Activated CD4-positive, alpha-beta T cell treated with anti-CD3 and anti-CD28 coated beads for 4 hours (primary cell): ENCODE measurements around the gene FOXK2.
"Not testable (repeated sequence)": the region's sequence is repeated elsewhere in the genome, so short reads cannot be mapped to it uniquely, and the experiment has no call there.

ENCODE experiments used
- DNase-seq, 2 donors: peaks; one replicate each; pipeline ENCODE4 v3.0.0-alpha.2; 2020

Gene FOXK2

DNA sequence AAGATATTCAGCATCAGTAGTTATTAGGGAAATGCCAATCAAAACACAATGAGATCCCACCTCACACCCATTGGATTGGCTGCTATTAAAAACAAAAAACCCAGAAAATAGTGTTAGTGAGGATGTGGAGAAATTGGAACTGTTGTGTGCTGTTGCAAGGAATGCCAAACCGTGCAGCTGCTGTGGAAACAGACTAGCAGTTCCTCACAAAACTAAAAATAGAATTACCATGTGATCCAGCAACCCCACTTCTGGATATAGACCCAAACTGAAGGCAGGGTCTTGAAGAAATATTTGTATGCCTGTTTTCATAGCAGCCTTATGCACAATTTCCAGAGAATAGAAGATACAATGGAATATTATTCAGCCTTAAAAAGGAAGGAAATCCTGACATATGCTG, 46.0 kb downstream of the FOXK2 start:
- no peak for DNase-seq

DNA sequence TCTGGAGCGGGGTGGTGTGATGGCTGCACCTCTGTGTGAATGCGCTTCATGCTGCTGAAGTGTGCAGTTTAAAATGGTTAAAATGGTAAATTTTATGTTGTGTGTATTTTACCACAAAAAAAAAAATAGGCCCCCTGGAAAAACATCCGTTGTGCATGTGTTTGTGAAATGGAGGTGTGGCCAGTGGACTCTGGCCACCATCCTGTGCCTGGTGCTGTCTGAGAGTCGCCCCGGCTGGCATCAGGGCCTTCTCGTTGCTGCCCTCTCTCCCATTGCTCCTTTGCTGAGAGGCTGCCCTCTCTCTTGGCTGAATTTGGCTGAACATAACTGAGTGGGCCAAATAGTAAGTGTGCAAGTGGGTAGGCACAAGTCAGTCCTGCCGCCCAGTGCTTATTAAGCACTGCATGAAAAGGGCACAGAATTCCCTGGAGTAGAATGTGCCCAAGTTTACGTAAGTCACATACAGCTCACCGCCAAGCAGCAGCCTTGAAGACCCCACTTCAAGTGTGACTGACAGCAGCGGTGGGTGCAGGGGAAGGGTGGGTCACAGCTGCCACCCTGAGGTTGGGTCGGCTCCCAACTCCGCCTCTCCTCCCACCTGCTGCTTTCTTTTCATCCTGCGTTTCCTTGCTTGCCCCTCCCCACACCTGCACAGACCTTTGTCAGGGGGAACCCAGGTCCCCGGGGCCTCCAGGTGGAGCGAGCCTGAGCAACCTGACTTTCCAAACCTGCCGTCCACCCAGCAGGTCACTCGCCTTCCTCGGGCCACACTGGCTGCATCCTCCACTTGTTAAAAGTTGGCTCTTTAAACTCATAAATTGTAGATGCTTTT, 46.8 kb downstream of the FOXK2 start:
- DNase-seq, result no peak

DNA sequence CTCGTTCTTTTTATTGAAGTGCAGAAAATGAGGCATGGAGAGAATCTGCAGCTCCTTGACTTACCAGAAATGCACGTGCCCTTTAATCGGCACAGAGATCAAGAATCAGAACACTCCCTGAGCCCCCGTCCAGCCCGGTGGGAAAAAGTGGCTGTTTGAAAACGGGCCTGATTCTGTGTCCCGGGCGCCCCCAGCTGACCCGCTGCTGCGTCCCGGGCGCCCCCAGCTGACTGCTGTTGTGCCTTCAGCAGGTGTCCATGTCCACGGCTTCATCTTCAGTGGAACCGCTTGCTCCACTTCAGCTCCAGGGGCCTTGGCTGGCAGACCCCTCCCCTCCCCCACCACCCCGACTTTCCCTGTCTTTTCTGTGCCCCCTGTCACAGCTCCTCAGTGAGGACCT, 47.8 kb downstream of the FOXK2 start:
- DNase-seq, result no peak

DNA sequence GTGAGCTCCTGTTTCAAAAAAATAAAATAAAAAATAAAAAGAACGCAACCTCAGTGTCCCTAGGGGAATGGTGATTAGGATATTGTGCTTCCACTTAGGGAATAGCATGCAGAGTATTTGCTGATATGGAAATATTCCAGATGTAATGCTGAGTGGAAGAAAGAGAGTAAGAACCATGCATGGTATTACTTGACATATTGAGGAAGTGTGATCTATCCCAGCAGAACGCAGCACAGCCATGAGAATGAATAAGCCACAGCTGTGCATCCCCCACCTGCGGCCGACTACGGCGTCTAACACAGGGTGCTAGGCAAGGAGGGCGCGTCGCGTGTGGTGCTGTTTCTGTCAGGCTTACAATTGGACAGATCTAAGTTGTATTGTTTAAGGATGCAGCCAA, 49.5 kb downstream of the FOXK2 start:
- no peak for DNase-seq

DNA sequence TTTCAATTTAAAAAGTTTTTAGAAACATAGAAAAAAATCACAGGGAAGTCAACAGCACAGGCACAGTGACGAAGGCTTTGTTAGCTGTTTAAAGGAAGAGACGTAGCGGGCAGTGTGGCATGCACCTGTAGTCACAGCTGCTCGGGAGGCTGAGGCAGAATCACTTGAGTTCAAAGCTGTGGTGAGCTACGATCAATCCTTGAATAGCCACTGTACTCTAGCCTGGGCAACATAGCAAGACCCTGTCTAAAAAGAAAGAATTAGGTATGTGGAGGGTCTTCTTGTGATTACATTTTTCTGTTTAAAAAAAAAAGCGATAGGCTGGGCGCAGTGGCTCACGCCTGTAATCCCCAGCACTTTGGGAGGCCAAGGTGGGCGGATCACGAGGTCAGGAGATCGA, 50.1 kb downstream of the FOXK2 start:
- DNase-seq, result no peak

DNA sequence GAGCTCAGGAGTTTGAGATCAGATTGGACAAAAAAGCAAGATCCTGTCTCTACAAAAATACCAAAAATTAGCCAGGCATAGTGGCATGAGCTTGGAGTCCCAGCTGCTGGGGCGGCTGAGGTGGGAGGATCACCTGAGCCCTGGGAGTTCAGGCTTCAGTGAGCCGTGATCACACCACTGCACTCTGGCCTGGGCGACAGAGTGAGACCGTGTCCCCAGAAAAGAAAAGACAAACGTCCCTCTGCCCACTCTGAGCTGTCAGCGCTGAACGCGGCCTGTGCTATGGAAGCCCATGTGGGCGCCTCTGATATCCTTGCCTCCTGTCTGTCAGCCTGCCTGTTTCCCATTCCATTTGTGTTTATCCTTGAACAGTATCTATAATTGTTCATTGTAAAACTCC, 50.7 kb downstream of the FOXK2 start:
- no peak for DNase-seq

DNA sequence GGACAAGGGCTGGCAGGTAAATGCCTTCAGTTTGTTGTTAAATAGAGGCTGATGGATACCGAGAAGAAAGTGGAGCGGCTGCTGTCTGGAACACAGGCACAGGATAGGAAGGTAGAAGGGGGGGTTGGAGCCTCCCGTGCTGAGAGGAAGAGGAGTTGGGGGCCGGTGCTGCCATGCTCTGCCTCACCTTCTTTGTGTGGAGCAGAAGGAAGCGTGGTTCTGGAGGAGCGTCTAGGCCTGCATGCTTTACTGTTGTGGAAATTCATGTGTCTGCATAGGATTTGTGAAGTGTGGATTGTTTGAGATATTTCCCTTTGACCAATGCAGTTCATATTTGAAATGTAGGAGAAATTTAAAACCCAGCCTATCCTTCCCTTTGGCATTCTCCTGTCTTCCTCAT, 52.3 kb downstream of the FOXK2 start:
- no peak for DNase-seq

DNA sequence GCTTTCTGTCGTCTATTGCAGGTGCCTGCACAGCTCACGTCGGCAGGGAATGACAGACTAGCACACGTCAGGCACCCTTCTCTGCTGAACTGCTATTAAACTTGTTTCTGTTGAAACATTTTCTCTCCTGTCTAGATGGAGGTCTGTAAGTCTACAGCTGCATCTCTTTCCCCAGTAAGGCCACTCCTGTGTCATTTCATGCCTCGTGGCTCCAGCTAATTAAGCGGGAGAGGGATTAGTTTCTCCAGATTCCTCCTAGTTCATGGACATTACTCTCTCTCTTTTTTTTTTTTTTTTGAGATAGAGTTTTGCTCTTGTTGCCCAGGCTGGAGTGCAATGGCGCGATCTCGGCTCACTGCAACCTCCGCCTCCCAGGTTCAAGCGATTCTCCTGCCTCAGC, 54.5 kb downstream of the FOXK2 start:
- DNase-seq, result no peak

DNA sequence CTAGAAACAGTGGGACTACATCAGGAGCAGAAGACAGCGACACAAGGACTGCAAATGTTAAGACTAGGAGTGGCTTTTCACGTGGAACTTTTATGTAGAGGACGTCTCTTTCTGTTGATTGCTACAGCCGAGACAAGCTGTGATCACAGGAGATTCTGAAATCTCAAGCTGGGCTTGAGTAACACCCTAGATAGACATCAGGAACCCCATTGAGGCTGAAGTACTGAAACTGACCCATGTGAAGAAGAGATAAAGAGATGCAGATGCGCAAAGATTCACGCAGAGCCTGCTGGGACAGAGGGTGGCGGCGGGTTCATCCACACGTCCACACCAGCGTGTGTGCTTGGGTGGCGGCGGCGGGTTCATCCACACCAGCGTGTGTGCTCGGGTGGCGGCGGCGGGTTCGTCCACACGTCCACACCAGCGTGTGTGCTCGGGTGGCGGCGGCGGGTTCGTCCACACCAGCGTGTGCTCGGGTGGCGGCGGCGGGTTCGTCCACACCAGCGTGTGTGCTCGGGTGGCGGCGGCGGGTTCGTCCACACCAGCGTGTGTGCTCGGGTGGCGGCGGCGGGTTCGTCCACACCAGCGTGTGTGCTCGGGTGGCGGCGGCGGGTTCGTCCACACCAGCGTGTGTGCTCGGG, 56.2 kb downstream of the FOXK2 start:
- DNase-seq, result not testable (repeated sequence)

DNA sequence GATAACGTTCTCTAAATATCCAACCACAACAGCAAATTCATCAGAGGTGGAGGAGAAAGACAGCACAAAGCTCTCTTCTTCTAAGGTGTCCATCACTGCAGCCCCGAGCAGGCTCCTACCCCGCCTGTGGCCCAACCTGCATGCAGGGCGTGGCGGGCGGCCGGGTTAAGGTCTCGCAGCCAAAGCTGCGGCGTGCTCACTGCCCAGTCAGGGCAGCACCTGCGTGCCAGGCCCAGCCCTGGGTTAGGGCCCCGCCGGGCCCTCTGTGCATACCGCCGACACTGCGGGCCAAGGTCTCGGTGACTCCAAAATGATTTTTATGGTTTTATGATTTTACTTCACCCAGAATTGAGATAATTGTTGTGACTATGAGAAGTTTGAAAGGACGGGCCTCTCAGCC, 57.8 kb downstream of the FOXK2 start:
- no peak for DNase-seq

DNA sequence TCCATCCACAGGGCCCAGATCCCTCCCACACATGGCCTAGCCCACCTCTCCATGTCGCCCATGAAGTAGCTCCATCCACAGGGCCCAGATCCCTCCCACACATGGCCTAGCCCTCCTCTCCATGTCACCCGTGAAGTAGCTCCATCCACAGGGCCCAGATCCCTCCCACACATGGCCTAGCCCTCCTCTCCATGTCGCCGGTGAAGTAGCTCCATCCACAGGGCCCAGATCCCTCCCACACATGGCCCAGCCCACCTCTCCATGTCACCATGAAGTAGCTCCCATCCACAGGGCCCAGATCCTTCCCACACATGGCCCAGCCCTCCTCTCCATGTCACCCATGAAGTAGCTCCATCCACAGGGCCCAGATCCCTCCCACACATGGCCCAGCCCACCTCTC, 60.4 kb downstream of the FOXK2 start:
- DNase-seq, result not testable (repeated sequence)

DNA sequence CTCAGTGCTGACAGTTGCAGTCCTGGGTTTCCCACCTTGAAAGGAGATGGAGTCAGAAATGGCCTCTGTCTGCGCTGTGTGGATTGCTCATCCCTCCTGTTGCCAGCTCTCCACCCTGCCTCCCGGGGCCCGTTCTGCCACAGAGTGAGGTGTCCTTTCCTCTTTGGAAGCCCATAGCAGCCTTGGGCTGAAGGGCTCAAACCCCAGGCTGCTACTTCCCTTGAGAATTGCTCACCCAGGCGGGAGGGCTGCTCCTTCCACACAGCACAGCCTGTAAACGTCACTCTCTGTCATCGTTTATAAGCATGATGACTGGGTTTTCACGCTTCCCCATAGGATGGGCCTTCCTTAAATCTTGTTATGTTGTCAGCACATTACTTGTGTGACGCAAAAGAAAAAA, 62.7 kb downstream of the FOXK2 start:
- DNase-seq, result no peak

DNA sequence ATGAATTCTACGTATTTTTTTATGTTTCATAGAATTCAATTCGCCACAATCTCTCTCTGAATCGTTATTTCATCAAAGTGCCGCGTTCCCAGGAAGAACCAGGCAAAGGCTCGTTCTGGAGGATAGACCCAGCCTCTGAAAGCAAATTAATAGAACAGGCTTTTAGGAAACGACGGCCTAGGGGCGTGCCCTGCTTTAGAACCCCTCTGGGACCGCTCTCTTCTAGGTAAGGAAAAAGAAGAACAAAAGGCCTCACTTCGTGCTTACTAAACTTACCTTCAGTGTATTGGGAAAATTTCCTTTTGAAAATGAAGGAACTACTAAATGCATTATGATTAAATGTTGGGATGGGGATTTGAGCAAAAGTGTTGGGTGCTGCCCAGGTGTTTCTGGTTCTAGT, 63.2 kb downstream of the FOXK2 start:
- no peak for DNase-seq

DNA sequence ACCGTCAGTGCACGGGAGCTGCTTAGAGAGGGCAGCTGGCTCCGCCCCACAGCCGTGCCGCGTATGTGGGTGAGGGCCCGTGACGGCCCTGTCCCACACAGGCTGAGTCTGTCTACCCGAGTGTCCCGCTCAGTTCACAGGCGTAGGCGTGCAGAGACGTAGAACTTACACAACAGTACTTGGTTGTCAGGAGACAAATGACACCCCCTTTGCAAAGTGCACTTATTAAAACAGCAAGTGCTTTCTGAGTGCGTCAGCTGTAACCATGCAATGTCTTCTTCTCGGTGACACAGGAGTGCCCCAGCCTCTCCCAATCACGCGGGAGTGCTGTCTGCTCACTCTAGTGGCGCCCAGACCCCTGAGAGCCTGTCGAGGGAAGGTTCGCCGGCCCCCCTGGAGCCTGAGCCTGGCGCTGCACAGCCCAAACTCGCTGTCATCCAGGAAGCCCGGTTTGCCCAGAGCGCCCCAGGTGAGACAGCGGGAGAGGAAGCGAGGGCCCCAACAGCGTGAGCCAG, 64.2 kb downstream of the FOXK2 start:
- DNase-seq, result peak; percentile 29 to 60

DNA sequence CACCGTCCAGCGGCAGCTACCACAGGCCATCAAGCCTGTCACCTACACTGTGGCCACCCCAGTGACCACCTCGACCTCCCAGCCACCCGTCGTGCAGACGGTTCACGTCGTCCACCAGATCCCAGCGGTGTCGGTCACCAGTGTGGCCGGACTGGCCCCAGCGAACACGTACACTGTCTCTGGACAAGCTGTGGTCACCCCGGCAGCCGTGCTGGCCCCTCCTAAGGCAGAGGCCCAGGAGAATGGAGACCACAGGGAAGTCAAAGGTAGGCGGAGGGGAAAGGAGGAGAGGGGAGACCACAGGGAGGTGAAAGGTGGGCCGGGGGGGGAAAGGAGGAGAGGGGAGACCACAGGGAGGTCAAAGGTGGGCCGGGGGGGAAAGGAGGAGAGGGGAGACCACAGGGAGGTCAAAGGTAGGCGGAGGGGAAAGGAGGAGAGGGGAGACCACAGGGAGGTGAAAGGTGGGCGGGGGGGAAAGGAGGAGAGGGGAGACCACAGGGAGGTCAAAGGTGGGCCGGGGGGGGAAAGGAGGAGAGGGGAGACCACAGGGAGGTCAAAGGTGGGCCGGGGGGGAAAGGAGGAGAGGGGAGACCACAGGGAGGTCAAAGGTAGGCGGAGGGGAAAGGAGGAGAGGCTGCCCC, 66.5 kb downstream of the FOXK2 start:
- DNase-seq, result peak in 1 of 2 donors; percentile 47

DNA sequence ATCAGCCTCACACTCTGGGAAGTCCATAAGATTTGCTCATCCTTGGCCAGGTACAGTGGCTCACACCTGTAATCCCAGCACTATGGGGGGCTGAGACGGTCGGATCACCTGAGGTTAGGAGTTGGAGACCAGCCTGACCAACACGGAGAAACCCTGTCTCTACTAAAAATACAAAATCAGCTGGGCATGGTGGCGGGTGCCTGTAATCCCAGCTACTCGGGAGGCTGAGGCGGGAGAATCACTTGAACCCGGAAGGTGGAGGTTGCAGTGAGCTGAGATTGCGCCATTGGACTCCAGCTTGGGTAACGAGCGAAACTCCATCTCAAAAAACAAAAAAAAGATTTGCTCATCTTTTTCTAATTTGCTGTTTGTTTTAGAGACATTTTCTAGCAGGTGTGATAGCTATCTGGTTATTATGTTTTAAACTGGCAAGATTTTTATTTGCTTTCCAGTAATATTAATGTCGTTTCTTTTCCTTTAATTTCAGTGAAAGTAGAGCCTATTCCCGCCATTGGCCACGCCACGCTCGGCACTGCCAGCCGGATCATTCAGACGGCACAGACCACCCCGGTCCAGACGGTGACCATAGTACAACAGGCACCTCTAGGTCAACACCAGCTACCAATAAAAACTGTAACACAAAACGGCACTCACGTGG, 67.2 kb downstream of the FOXK2 start:
- no peak for DNase-seq

DNA sequence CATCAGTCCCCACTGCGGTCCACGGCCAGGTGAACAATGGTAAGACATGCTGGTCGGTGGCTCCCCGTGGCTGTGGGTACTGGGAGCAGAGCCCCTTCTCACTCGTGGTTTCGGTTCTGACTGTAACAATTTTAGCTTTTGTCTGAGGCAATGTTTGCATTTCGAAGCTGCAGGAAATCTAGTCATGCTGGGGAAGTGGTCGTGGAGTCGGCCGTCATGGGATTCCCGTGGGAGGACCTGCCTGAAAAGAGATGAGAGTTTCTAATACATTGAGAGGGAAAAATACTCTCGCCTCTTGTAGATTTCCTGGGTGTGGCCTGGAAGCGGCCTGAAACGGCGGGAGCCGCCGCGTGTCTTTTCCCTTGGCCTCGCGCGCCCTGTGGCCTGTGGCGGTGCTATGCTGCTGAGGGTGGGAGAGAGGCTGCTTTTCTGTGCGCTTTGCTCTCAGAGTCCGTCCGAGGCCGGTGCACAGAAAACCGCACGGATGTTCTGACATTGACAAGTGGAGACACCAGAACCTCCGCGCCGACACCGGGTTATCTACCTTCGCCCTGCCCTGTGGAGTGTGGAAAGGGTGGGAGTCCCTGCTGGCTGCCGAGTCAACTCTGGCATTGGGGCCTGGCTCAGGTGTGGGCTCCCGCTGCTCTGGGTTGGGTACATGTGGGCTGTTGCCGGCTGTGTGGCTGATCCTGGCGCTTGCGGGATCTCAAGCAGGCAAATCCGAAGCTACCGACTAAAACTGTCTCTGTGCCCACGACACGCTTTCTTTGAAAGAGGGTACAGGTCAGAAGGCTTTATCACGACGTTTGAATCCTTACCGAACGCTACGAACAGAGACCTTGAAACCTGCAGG, 67.9 kb downstream of the FOXK2 start:
- DNase-seq, result no peak

DNA sequence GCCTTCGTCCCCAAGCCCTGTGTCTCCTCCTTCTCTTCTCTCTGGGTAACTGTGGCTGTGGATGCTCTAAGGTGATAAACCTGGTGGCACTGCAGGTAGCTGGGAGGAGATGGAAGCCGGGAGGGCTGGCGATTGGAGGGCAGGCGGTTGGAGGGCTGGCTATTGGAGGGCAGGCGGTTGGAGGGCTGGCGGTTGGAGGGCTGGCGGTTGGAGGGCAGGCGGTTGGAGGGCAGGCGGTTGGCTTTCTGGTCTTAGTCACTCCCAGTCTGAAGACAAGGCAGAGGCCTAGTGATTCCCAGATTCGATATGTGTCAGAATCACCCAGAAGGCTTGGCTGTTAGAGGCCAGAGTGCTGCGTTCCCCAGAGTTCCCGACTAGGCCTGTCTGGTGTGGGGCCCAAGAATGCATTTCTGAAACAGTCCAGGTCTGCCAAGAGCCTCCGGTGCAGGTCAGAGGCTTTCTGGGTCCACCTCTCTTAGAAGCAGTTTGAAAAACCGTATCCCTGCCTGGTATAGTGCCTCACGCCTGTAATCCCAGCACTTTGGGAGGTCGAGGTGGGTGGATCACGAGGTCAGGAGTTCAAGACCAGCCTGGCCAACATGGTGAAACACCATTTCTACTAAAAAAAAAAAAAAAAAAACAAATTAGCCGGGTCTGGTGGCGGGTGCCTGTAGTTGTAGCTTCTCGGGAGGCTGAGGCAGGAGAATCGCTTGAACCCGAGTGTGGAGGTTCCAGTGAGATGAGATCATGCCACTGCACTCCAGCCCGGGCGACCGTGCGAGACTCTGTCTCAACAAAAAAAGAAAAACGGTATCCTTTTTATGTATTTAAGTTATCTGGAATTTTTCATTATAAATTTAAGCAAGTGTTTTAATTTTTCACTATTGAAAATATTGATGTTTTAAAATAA, 69.0 kb downstream of the FOXK2 start:
- no peak for DNase-seq

DNA sequence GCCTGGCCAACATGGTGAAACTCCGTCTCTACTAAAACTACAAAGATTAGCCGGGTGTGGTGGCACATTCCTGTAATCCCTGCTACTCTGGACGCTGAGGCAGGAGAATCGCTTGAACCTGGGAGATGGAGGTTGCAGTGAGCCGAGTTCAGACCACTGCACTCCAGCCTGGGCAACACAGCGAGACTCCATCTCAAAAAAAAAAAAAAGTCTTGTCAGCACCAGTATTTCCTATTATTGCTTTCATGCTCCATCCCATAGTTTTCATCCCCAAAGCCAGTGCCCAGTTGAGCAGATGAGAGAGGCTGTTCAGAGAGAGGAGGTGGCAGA, 70.3 kb downstream of the FOXK2 start:
- no peak for DNase-seq

DNA sequence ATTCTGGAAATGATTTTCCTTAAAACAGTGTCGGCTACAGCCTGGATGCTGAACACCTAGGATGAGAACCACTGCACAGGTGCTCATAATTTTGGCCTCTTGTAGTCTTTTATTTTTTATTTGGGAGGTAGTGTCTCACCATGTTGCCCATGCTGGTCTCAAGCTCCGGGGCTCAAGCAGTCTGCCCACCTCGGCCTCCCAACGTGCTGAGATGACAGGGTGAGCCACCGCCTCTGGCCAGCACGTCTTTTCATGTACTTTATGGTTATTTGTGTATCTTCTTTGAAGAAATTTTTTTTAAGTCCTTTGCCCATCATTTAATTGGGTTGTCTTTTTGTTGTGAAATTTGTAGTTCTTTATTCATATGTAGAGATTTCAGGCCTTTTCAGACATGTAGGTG, 70.7 kb downstream of the FOXK2 start:
- DNase-seq, result no peak

DNA sequence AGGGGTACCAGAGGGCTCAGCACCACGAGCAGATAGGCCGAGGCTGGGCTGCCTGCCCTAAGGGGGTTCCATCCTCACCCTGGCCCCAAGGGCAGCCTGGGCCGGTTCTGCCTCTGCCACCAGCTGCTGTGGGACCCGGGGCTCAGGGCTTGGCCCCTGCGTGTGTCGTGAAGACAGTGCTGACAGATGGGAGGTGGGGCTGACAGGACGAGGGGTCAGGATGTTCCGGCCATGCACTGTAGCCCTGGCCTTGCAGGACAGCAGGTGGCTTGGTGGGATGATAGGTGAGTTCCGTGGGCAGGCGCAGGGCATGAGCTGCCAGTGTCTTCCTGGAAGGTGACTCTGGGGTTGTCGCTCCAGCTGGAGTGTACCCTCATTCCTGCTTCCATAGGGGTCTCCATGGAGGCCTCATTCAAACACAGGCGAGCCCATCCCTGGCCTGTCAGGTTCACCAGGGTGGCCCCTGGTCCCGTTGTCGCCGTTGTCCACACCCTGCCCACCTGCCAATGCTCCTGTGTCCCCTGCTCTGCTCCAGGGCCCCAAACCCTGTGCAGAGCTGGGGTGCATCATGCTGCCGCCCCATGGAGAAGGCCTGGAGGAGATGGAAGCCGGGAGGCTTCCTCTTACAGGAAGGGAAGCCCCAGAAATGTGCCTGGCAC, 71.5 kb downstream of the FOXK2 start:
- no peak for DNase-seq
